Measurements from ENCODE around the gene MRPS30. TPM values are rescaled to one million over a fixed set of nuclear protein-coding genes. Genes with fewer than 3 reads are reported as not detected.
A peak's percentile ranks its signal among the peaks of the same experiment; 100 is the strongest.

MRPS30 gene
- total and polyA plus RNA-seq, 10 of the 15 experiments (the other 5 are each of a cell fraction or from before 2014, with no cell fraction given): 18.5 to 99.2 (median 61.8) TPM

GRCh38 chr5:44860267-44860666, 51.5 kb downstream of the MRPS30 start:
- H3K9me3 ChIP-seq (replicated peaks; ENCODE audit: control insufficient read depth, insufficient read depth, low read length): no peaks in the 10 kb centered on the region; the same call in 2 of the 3 replicates
- SMC1A ChIA-PET (ENCODE audit: uncharacterized antibody, unreplicated experiment): interaction anchor here (0.9 to 1.6 kb wide), 3 partner anchors 15 to 177 kb away, joined by 3 to 4 read pairs (median 3); no protein-coding TSS in a partner anchor
- no peak overlapping the region for H3K4me3 ChIP-seq
- ATAC-seq: no peak
- RAD21 ChIA-PET (ENCODE audit: unreplicated experiment): interaction anchor here (1.3 kb wide), 1 partner anchor 15 kb away, joined by 3 read pairs; no protein-coding TSS in a partner anchor
- in situ Hi-C loops (cut with MboI) (no loop called here), intact Hi-C loops (cut with micrococcal nuclease; ENCODE audit: unreplicated experiment) (loop anchor here (5.0 kb wide), 3 partner anchors 92 to 777 kb away; no protein-coding TSS in a partner anchor)
- no peak overlapping the region for H2AFZ ChIP-seq (ENCODE audit: control insufficient read depth, low read depth, low read length)
- 56% methylated on average over 3 of the region's 3 CpGs for WGBS (ENCODE audit: insufficient coverage, insufficient replicate concordance, low lambda C conversion rate, missing lambda C conversion rate)
- POLR2A ChIA-PET: no interaction called here
- FAIRE-seq: no peak
- no peak overlapping the region for H3K9ac ChIP-seq (ENCODE audit: control insufficient read depth, insufficient read depth, low read length)
- TF ChIP-seq RBBP5 (conservative IDR thresholded peaks at IDR 0.05) (no peak), KDM1A (IDR thresholded peaks at IDR 0.05; ENCODE audit: borderline replicate concordance) (no peak), HDGF (IDR thresholded peaks at IDR 0.05) (no peak)
- no peaks in the 10 kb centered on the region for H3K79me2 ChIP-seq (ENCODE audit: control insufficient read depth, insufficient read depth, low read length)
- H4K20me1 ChIP-seq (ENCODE audit: control insufficient read depth, insufficient read depth): no peaks in the 10 kb centered on the region
- no peak overlapping the region for H3K27ac ChIP-seq (ENCODE audit: control insufficient read depth, insufficient read depth)
- H3K36me3 ChIP-seq (ENCODE audit: control insufficient read depth in 2 of 2, insufficient read depth in 2 of 2, low read length in 1 of 2): no peaks in the 10 kb centered on the region
- no peaks in the 10 kb centered on the region for H3K27me3 ChIP-seq (replicated peaks in 1 of 2; ENCODE audit: control insufficient read depth in 2 of 2, insufficient read depth in 2 of 2, low read length in 1 of 2)
- CTCF ChIA-PET: interaction anchor here (1.2 kb wide), 1 partner anchor 75 kb away, joined by 3 read pairs; no protein-coding TSS in a partner anchor
- BruUV-seq (replicated peaks): no TSS peak
- no peak for DNase-seq (ENCODE audit: low read depth, low spot score)
- no peak overlapping the region for H3K4me2 ChIP-seq (ENCODE audit: control insufficient read depth, insufficient read depth)
- no peaks in the 10 kb centered on the region for H3K4me1 ChIP-seq (ENCODE audit: control insufficient read depth, insufficient read depth, low read length)

DNA sequence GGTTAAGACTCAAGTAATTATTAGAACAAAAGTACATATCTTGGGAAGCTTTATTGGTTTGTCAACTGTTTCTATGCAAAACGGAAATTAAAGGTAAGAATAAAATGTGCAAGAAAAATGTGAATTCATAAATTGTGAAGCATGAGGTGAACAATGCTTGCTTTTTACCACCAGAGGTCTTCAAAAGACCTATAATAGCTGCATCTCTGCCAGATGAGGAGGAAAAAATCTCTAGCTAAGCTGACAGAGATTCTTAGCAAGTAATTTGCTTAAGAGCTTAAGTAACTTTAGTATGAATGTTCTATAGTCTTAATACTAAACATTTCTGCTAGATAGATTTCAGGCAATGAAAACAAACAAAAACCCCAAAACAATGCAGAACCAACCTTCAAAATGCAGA, 54.1 kb downstream of the MRPS30 start:
- Histone ChIP-seq H3K9me3 (replicated peaks; ENCODE audit: control insufficient read depth, insufficient read depth, low read length) (no peaks in the 10 kb centered on the region; the same call in 2 of the 3 replicates), H3K4me2 (ENCODE audit: control insufficient read depth, insufficient read depth) (no peak overlapping the region), H3K4me1 (ENCODE audit: control insufficient read depth, insufficient read depth, low read length) (no peaks in the 10 kb centered on the region), H2AFZ (ENCODE audit: control insufficient read depth, low read depth, low read length) (no peak overlapping the region), H3K79me2 (ENCODE audit: control insufficient read depth, insufficient read depth, low read length) (no peaks in the 10 kb centered on the region), H4K20me1 (ENCODE audit: control insufficient read depth, insufficient read depth) (no peaks in the 10 kb centered on the region), H3K27ac (ENCODE audit: control insufficient read depth, insufficient read depth) (no peak overlapping the region), H3K4me3 (no peak overlapping the region), H3K27me3 (replicated peaks in 1 of 2; ENCODE audit: control insufficient read depth in 2 of 2, insufficient read depth in 2 of 2, low read length in 1 of 2) (no peaks in the 10 kb centered on the region), H3K36me3 (ENCODE audit: control insufficient read depth in 2 of 2, insufficient read depth in 2 of 2, low read length in 1 of 2) (no peaks in the 10 kb centered on the region), H3K9ac (ENCODE audit: control insufficient read depth, insufficient read depth, low read length) (no peak overlapping the region)
- in situ Hi-C loops (cut with MboI): no loop called here
- ChIA-PET RAD21 (ENCODE audit: unreplicated experiment) (interaction anchor here (1.1 to 2.1 kb wide), 5 partner anchors 9 to 913 kb away, joined by 4 to 12 read pairs (median 6); no protein-coding TSS in a partner anchor), CTCF (interaction anchor here (0.6 to 1.9 kb wide), 18 partner anchors 8 to 913 kb away, joined by 3 to 16 read pairs (median 4); partner anchors contain the start of gene HCN1), POLR2A (no interaction called here), SMC1A (ENCODE audit: uncharacterized antibody, unreplicated experiment) (interaction anchor here (0.7 to 2.6 kb wide), 11 partner anchors 10 to 924 kb away, joined by 3 to 16 read pairs (median 5); no protein-coding TSS in a partner anchor)
- 0% methylated on average over 1 of the region's 1 CpG for WGBS (ENCODE audit: insufficient coverage, insufficient replicate concordance, low lambda C conversion rate, missing lambda C conversion rate)
- ATAC-seq: peak; percentile 68
- DNase-seq (ENCODE audit: low read depth, low spot score): no peak
- intact Hi-C loops (cut with micrococcal nuclease; ENCODE audit: unreplicated experiment): loop anchor here (5.0 kb wide), 3 partner anchors 89 to 774 kb away; no protein-coding TSS in a partner anchor
- BruUV-seq (replicated peaks): no TSS peak
- peak; percentile 41 for FAIRE-seq
- TF ChIP-seq BACH1 (IDR thresholded peaks at IDR 0.05; ENCODE audit: borderline replicate concordance) (no peak), STAT3 (IDR thresholded peaks at IDR 0.05; ENCODE audit: low read depth, low read length) (no peak), NFXL1 (IDR thresholded peaks at IDR 0.05; ENCODE audit: borderline replicate concordance) (no peak), NR2C1 (IDR thresholded peaks at IDR 0.05) (no peak), ZNF217 (IDR thresholded peaks at IDR 0.05) (no peak), RAD21 (IDR thresholded peaks at IDR 0.05; ENCODE audit: insufficient read depth, low read depth, low read length) (peak; percentile 90), POLR2AphosphoS5 (IDR thresholded peaks at IDR 0.05; ENCODE audit: low read length) (no peak), PML (IDR thresholded peaks at IDR 0.05; ENCODE audit: low read length) (no peak), TAF1 (IDR thresholded peaks at IDR 0.05; ENCODE audit: borderline replicate concordance, low read depth, low read length) (no peak), ATF3 (IDR thresholded peaks at IDR 0.05; ENCODE audit: borderline replicate concordance, extremely low read depth, low read depth, low read length) (no peak), JUND (IDR thresholded peaks at IDR 0.05; ENCODE audit: low read depth, low read length) (no peak), ZNF24 (IDR thresholded peaks at IDR 0.05) (no peak), HDAC6 (IDR thresholded peaks at IDR 0.05; ENCODE audit: unreplicated experiment) (no peak)
- TF ChIP-seq, protein P1, sequence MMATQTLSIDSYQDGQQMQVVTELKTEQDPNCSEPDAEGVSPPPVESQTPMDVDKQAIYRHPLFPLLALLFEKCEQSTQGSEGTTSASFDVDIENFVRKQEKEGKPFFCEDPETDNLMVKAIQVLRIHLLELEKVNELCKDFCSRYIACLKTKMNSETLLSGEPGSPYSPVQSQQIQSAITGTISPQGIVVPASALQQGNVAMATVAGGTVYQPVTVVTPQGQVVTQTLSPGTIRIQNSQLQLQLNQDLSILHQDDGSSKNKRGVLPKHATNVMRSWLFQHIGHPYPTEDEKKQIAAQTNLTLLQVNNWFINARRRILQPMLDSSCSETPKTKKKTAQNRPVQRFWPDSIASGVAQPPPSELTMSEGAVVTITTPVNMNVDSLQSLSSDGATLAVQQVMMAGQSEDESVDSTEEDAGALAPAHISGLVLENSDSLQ (IDR thresholded peaks at IDR 0.05): no peak

All from GM12878 (cell line).